ENCODE data around the gene ITGB3.

Gene ITGB3

GRCh38 chr17:47232465-47232864, 21.2 kb upstream of the ITGB3 start:
- TF ChIP-seq CTCF (IDR thresholded peaks at IDR 0.05) = no peak

GRCh38 chr17:47235506-47235905, 18.1 kb upstream of the ITGB3 start:
- TF ChIP-seq CTCF (IDR thresholded peaks at IDR 0.05) = no peak

- no peak for TF ChIP-seq CTCF (IDR thresholded peaks at IDR 0.05)
Measured at GRCh38 chr17:47235923-47236322, 17.7 kb upstream of the ITGB3 start.

- no peak for TF ChIP-seq CTCF (IDR thresholded peaks at IDR 0.05)
Measured at GRCh38 chr17:47237841-47238240, 15.8 kb upstream of the ITGB3 start.

- no peak for TF ChIP-seq CTCF (IDR thresholded peaks at IDR 0.05)
Measured at GRCh38 chr17:47238321-47239010, 15.2 kb upstream of the ITGB3 start.

- TF ChIP-seq CTCF (IDR thresholded peaks at IDR 0.05) = no peak
Measured at GRCh38 chr17:47239619-47239966, 14.0 kb upstream of the ITGB3 start.

- TF ChIP-seq CTCF (IDR thresholded peaks at IDR 0.05) = no peak
Measured at GRCh38 chr17:47239967-47240651, 13.5 kb upstream of the ITGB3 start.
